ENCODE results near the gene NEK4. TPM values are rescaled to one million over a fixed set of nuclear protein-coding genes. Genes with fewer than 3 reads are reported as not detected.

Gene NEK4
- total and polyA plus RNA-seq, 2 of the 13 experiments (the other 11 are each of a cell fraction or from before 2014, with no cell fraction given) = 16.5 to 38.0 TPM

GRCh38 chr3:52792413-52792812 lies 21.7 kb upstream of the NEK4 start (continued):
- no peak; the same call in 1 of the 2 replicates for TF ChIP-seq KAT8 (CRISPR knock-in tag; IDR thresholded peaks at IDR 0.05)

- POLR2A ChIA-PET = interaction anchor here (1.0 to 10.9 kb wide), 6 partner anchors 13 to 99 kb away, joined by 4 to 466 read pairs (median 12); partner anchors contain the start of genes ITIH1 and NEK4
- FAIRE-seq = no peak
Measured at GRCh38 chr3:52791928-52792327, 21.2 kb upstream of the NEK4 start.

More at GRCh38 chr3:52791928-52792327, 21.2 kb upstream of the NEK4 start:
- BruUV-seq (replicated peaks) = no TSS peak
- Histone ChIP-seq H3K9me3 (ENCODE audit: low read length) (no peaks in the 10 kb centered on the region), H3K79me2 (ENCODE audit: insufficient read depth, low read length) (peaks cover 4% of the 10 kb centered on the region), H3K4me2 (ENCODE audit: low read depth, low read length) (peak overlapping the region; percentile 8; the same call in 1 of the 2 replicates), H3K4me1 (ENCODE audit: insufficient read depth, low read length) (peaks cover 100% of the 10 kb centered on the region), H3K9ac (ENCODE audit: insufficient read depth, low read depth, low read length) (0 out of 2 replicates have a peak overlapping the region, but pooled peaks have one; percentile 6), H3K4me3 (replicated peaks in 1 of 3; ENCODE audit: insufficient read depth in 1 of 3, low read depth in 2 of 3, low read length in 3 of 3) (no peak overlapping the region), H2AFZ (ENCODE audit: low read length) (no peak overlapping the region), H3K36me3 (replicated peaks in 1 of 2; ENCODE audit: control insufficient read depth in 1 of 2, insufficient read depth in 2 of 2, low read length in 2 of 2) (peaks cover 6 to 10% of the 10 kb centered on the region in 2 experiments; a peak in 3 of 5 replicates), H3K27ac (ENCODE audit: extremely low read length, insufficient read depth, low read length) (peak overlapping the region; percentile 9), H4K20me1 (ENCODE audit: insufficient read depth, low read length) (no peaks in the 10 kb centered on the region), H3K27me3 (ENCODE audit: control insufficient read depth in 1 of 2, insufficient read depth in 2 of 2, low read length in 2 of 2) (no peaks in the 10 kb centered on the region)
- TF ChIP-seq MAZ (IDR thresholded peaks at IDR 0.05; ENCODE audit: borderline replicate concordance, low read depth, low read length) (no peak), MAZ (CRISPR knock-in tag; IDR thresholded peaks at IDR 0.05; ENCODE audit: low read depth) (no peak), SAFB2 (CRISPR knock-in tag; IDR thresholded peaks at IDR 0.05; ENCODE audit: borderline replicate concordance, low read depth) (0 out of 2 replicates have a peak, but pooled peaks have one; percentile 25), ZNF616 (CRISPR knock-in tag; IDR thresholded peaks at IDR 0.05; ENCODE audit: low read depth) (no peak), NR3C1 (CRISPR knock-in tag; IDR thresholded peaks at IDR 0.05) (no peak), ZNF30 (CRISPR knock-in tag; IDR thresholded peaks at IDR 0.05) (0 out of 2 replicates have a peak, but pooled peaks have one; percentile 38), ZNF414 (CRISPR knock-in tag; IDR thresholded peaks at IDR 0.05) (0 out of 2 replicates have a peak, but pooled peaks have one; percentile 53), ARID4A (CRISPR knock-in tag; IDR thresholded peaks at IDR 0.05; ENCODE audit: borderline replicate concordance) (0 out of 2 replicates have a peak, but pooled peaks have one; percentile 18), LCORL (IDR thresholded peaks at IDR 0.05) (no peak), LCORL (CRISPR knock-in tag; IDR thresholded peaks at IDR 0.05) (peak; percentile 15), RFX1 (IDR thresholded peaks at IDR 0.05) (no peak)
- TF ChIP-seq, protein P1, sequence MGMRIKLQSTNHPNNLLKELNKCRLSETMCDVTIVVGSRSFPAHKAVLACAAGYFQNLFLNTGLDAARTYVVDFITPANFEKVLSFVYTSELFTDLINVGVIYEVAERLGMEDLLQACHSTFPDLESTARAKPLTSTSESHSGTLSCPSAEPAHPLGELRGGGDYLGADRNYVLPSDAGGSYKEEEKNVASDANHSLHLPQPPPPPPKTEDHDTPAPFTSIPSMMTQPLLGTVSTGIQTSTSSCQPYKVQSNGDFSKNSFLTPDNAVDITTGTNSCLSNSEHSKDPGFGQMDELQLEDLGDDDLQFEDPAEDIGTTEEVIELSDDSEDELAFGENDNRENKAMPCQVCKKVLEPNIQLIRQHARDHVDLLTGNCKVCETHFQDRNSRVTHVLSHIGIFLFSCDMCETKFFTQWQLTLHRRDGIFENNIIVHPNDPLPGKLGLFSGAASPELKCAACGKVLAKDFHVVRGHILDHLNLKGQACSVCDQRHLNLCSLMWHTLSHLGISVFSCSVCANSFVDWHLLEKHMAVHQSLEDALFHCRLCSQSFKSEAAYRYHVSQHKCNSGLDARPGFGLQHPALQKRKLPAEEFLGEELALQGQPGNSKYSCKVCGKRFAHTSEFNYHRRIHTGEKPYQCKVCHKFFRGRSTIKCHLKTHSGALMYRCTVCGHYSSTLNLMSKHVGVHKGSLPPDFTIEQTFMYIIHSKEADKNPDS (CRISPR knock-in tag; IDR thresholded peaks at IDR 0.05) = 0 out of 2 replicates have a peak, but pooled peaks have one; percentile 53
- DNase-seq (ENCODE audit: low spot score) (no peak), ATAC-seq (no peak)
- intact Hi-C loops (cut with micrococcal nuclease; ENCODE audit: unreplicated experiment) = no loop called here
- CTCF ChIA-PET (ENCODE audit: low intra/inter-chr PET ratio, low total read pairs) = interaction anchor here (1.0 kb wide), 1 partner anchor 49 kb away, joined by 3 read pairs; no protein-coding TSS in a partner anchor
- in situ Hi-C loops (cut with HindIII; ENCODE audit: extremely low pct_ligation_motif_present, low pct_unique_long_range_greater_than_20kb) = no loop called here
- WGBS (ENCODE audit: low lambda C conversion rate) = 80% methylated on average over 2 of the region's 4 CpGs

Data from HepG2 (cell line).